HG03045 (cell line): Measurements from ENCODE around the gene A3GALT2.

Experiments used
- ATAC-seq: cut with Tn5 transposase; IDR thresholded peaks from one replicate; pipeline ENCODE4 v1.9.1; 2021; ENCODE audit warnings: mild to moderate bottlenecking, moderate library complexity; ENCODE audit not compliant: unreplicated experiment

The A3GALT2 gene

GRCh38 chr1:33272930-33273329, 48.0 kb downstream of the A3GALT2 start:
- no peak for ATAC-seq

GRCh38 chr1:33272509-33272908, 48.4 kb downstream of the A3GALT2 start:
- ATAC-seq = no peak

- ATAC-seq = no peak
These were observed 49.0 kb downstream of the A3GALT2 start for GRCh38 chr1:33271666-33272505.

- no peak for ATAC-seq
These were observed 50.0 kb downstream of the A3GALT2 start for GRCh38 chr1:33270808-33271465.

- no peak for ATAC-seq
These were observed 50.5 kb downstream of the A3GALT2 start for GRCh38 chr1:33270379-33270778.

GRCh38 chr1:33269621-33270020, 51.3 kb downstream of the A3GALT2 start:
- no peak for ATAC-seq

- ATAC-seq = no peak
These were observed 51.8 kb downstream of the A3GALT2 start for GRCh38 chr1:33268927-33269610.

GRCh38 chr1:33268457-33268856, 52.4 kb downstream of the A3GALT2 start:
- no peak for ATAC-seq

- no peak for ATAC-seq
These were observed 53.3 kb downstream of the A3GALT2 start for GRCh38 chr1:33267468-33268205.

GRCh38 chr1:33266766-33267165, 54.1 kb downstream of the A3GALT2 start:
- ATAC-seq = no peak

- no peak for ATAC-seq
These were observed 54.9 kb downstream of the A3GALT2 start for GRCh38 chr1:33265780-33266605.

- ATAC-seq = no peak
These were observed 56.9 kb downstream of the A3GALT2 start for GRCh38 chr1:33263890-33264504.

GRCh38 chr1:33261344-33261743, 59.6 kb downstream of the A3GALT2 start:
- no peak for ATAC-seq

- no peak for ATAC-seq
These were observed 60.5 kb downstream of the A3GALT2 start for GRCh38 chr1:33260439-33260838.

GRCh38 chr1:33259879-33260278, 61.0 kb downstream of the A3GALT2 start:
- no peak for ATAC-seq

- ATAC-seq = no peak
These were observed 62.1 kb downstream of the A3GALT2 start for GRCh38 chr1:33258788-33259274.

GRCh38 chr1:33257772-33258712, 62.9 kb downstream of the A3GALT2 start:
- no peak for ATAC-seq

- ATAC-seq = no peak
These were observed 63.6 kb downstream of the A3GALT2 start for GRCh38 chr1:33257207-33257771.
